Measurements from ENCODE around the gene ADNP.
"Not testable (repeated sequence)": the region's sequence is repeated elsewhere in the genome, so short reads cannot be mapped to it uniquely, and the experiment has no call there.

ADNP gene

GRCh38 chr20:50885781-50886180, 45.5 kb downstream of the ADNP start:
- Histone ChIP-seq H3K9ac (ENCODE audit: low read length) (no peak overlapping the region), H4K12ac (ENCODE audit: low read depth, low read length) (no peak overlapping the region)
- no CpG with 5 or more reads among the region's 5 CpGs for WGBS (ENCODE audit: extremely low coverage, insufficient coverage, insufficient read length)

GRCh38 chr20:50885068-50885467, 46.2 kb downstream of the ADNP start:
- H3K36me3 ChIP-seq (ENCODE audit: control insufficient read depth in 1 of 2, insufficient read depth in 2 of 2, low read length in 2 of 2), result peaks cover 0 to 17% of the 10 kb centered on the region in 2 experiments
- no peak overlapping the region for H2BK12ac ChIP-seq (ENCODE audit: low read length)
- H3K79me2 ChIP-seq (ENCODE audit: control insufficient read depth, insufficient read depth, low read length, poor library complexity), result no peaks in the 10 kb centered on the region
- H4K91ac ChIP-seq (ENCODE audit: low read depth, low read length), result no peak overlapping the region
- H3K4ac ChIP-seq (ENCODE audit: low read depth, low read length), result no peak overlapping the region
- H2AK5ac ChIP-seq (ENCODE audit: low read length), result no peak overlapping the region
- no peak overlapping the region for H3K9ac ChIP-seq (ENCODE audit: low read length)
- no peaks in the 10 kb centered on the region for H3K79me1 ChIP-seq (ENCODE audit: low read length)
- H3K9me3 ChIP-seq (ENCODE audit: insufficient read depth, low read depth, low read length), result peaks cover 3% of the 10 kb centered on the region
- H3K4me3 ChIP-seq (ENCODE audit: low read depth, low read length), result no peak overlapping the region
- no peak overlapping the region for H3K18ac ChIP-seq (ENCODE audit: low read length)
- no peak overlapping the region for H4K12ac ChIP-seq (ENCODE audit: low read depth, low read length)
- H2BK120ac ChIP-seq (ENCODE audit: insufficient read depth, low read length, poor library complexity), result no peak overlapping the region
- H3K27me3 ChIP-seq (ENCODE audit: insufficient read depth, low read length), result no peaks in the 10 kb centered on the region
- no peaks in the 10 kb centered on the region for H3K4me1 ChIP-seq (ENCODE audit: control insufficient read depth in 1 of 2, insufficient read depth in 2 of 2, low read length in 2 of 2)
- no peak for DNase-seq
- no peak overlapping the region for H2BK5ac ChIP-seq (ENCODE audit: low read depth, low read length, poor library complexity)
- no peak overlapping the region for H3K23ac ChIP-seq (ENCODE audit: low read length)
- no peak overlapping the region for H4K8ac ChIP-seq (ENCODE audit: low read depth, low read length)
- H3K14ac ChIP-seq (ENCODE audit: low read length), result no peak overlapping the region
- no peak overlapping the region for H2AFZ ChIP-seq (ENCODE audit: insufficient read depth, low read length, poor library complexity)
- H3K27ac ChIP-seq (ENCODE audit: low read depth, low read length), result no peak overlapping the region
- WGBS (ENCODE audit: extremely low coverage, insufficient coverage, insufficient read length), result no CpG with 5 or more reads among the region's 7 CpGs
- no peak overlapping the region for H3K4me2 ChIP-seq (ENCODE audit: low read length)

More at GRCh38 chr20:50885781-50886180, 45.5 kb downstream of the ADNP start:
- Histone ChIP-seq H3K27ac (ENCODE audit: low read depth, low read length) (no peak overlapping the region), H3K27me3 (ENCODE audit: insufficient read depth, low read length) (no peaks in the 10 kb centered on the region), H2BK5ac (ENCODE audit: low read depth, low read length, poor library complexity) (no peak overlapping the region), H3K4ac (ENCODE audit: low read depth, low read length) (no peak overlapping the region), H2BK12ac (ENCODE audit: low read length) (no peak overlapping the region), H3K79me1 (ENCODE audit: low read length) (no peaks in the 10 kb centered on the region), H4K8ac (ENCODE audit: low read depth, low read length) (no peak overlapping the region), H3K23ac (ENCODE audit: low read length) (no peak overlapping the region), H2AFZ (ENCODE audit: insufficient read depth, low read length, poor library complexity) (no peak overlapping the region), H3K14ac (ENCODE audit: low read length) (no peak overlapping the region), H3K4me2 (ENCODE audit: low read length) (no peak overlapping the region), H2BK120ac (ENCODE audit: insufficient read depth, low read length, poor library complexity) (no peak overlapping the region), H4K91ac (ENCODE audit: low read depth, low read length) (no peak overlapping the region), H3K36me3 (ENCODE audit: control insufficient read depth in 1 of 2, insufficient read depth in 2 of 2, low read length in 2 of 2) (peaks cover 0 to 17% of the 10 kb centered on the region in 2 experiments), H3K4me3 (ENCODE audit: low read depth, low read length) (no peak overlapping the region), H2AK5ac (ENCODE audit: low read length) (no peak overlapping the region), H3K18ac (ENCODE audit: low read length) (no peak overlapping the region), H3K9me3 (ENCODE audit: insufficient read depth, low read depth, low read length) (peaks cover 3% of the 10 kb centered on the region), H3K4me1 (ENCODE audit: control insufficient read depth in 1 of 2, insufficient read depth in 2 of 2, low read length in 2 of 2) (no peaks in the 10 kb centered on the region), H3K79me2 (ENCODE audit: control insufficient read depth, insufficient read depth, low read length, poor library complexity) (no peaks in the 10 kb centered on the region)
- no peak for DNase-seq

- Histone ChIP-seq H3K36me3 (ENCODE audit: control insufficient read depth in 1 of 2, insufficient read depth in 2 of 2, low read length in 2 of 2) (peaks cover 0 to 8% of the 10 kb centered on the region in 2 experiments), H2AFZ (ENCODE audit: insufficient read depth, low read length, poor library complexity) (no peak overlapping the region), H2BK120ac (ENCODE audit: insufficient read depth, low read length, poor library complexity) (no peak overlapping the region), H3K18ac (ENCODE audit: low read length) (no peak overlapping the region), H3K27me3 (ENCODE audit: insufficient read depth, low read length) (no peaks in the 10 kb centered on the region), H2BK12ac (ENCODE audit: low read length) (no peak overlapping the region), H2BK5ac (ENCODE audit: low read depth, low read length, poor library complexity) (no peak overlapping the region), H3K4me2 (ENCODE audit: low read length) (no peak overlapping the region), H3K9me3 (ENCODE audit: insufficient read depth, low read depth, low read length) (peaks cover 3% of the 10 kb centered on the region), H3K9ac (ENCODE audit: low read length) (no peak overlapping the region), H4K8ac (ENCODE audit: low read depth, low read length) (no peak overlapping the region), H3K4me1 (ENCODE audit: control insufficient read depth in 1 of 2, insufficient read depth in 2 of 2, low read length in 2 of 2) (no peaks in the 10 kb centered on the region), H4K12ac (ENCODE audit: low read depth, low read length) (no peak overlapping the region), H3K23ac (ENCODE audit: low read length) (no peak overlapping the region), H2AK5ac (ENCODE audit: low read length) (no peak overlapping the region), H4K91ac (ENCODE audit: low read depth, low read length) (no peak overlapping the region), H3K4me3 (ENCODE audit: low read depth, low read length) (no peak overlapping the region), H3K27ac (ENCODE audit: low read depth, low read length) (no peak overlapping the region), H3K4ac (ENCODE audit: low read depth, low read length) (no peak overlapping the region), H3K14ac (ENCODE audit: low read length) (no peak overlapping the region), H3K79me2 (ENCODE audit: control insufficient read depth, insufficient read depth, low read length, poor library complexity) (no peaks in the 10 kb centered on the region), H3K79me1 (ENCODE audit: low read length) (no peaks in the 10 kb centered on the region)
- WGBS (ENCODE audit: extremely low coverage, insufficient coverage, insufficient read length), result no CpG with 5 or more reads among the region's 11 CpGs
- no peak for DNase-seq
These were observed 47.4 kb downstream of the ADNP start for GRCh38 chr20:50883856-50884255.

GRCh38 chr20:50881759-50882424, 49.3 kb downstream of the ADNP start:
- not testable (repeated sequence) for H4K91ac ChIP-seq (ENCODE audit: low read depth, low read length); H2AK5ac ChIP-seq (ENCODE audit: low read length); H3K27ac ChIP-seq (ENCODE audit: low read depth, low read length); H4K8ac ChIP-seq (ENCODE audit: low read depth, low read length); H3K14ac ChIP-seq (ENCODE audit: low read length); H3K9ac ChIP-seq (ENCODE audit: low read length); H3K9me3 ChIP-seq (ENCODE audit: insufficient read depth, low read depth, low read length); H2BK5ac ChIP-seq (ENCODE audit: low read depth, low read length, poor library complexity); DNase-seq; H3K4me1 ChIP-seq (ENCODE audit: control insufficient read depth in 1 of 2, insufficient read depth in 2 of 2, low read length in 2 of 2); H4K12ac ChIP-seq (ENCODE audit: low read depth, low read length); H3K4me2 ChIP-seq (ENCODE audit: low read length); H2BK120ac ChIP-seq (ENCODE audit: insufficient read depth, low read length, poor library complexity); H3K4ac ChIP-seq (ENCODE audit: low read depth, low read length); H3K79me1 ChIP-seq (ENCODE audit: low read length); H2BK12ac ChIP-seq (ENCODE audit: low read length); H3K18ac ChIP-seq (ENCODE audit: low read length); H3K23ac ChIP-seq (ENCODE audit: low read length); H3K27me3 ChIP-seq (ENCODE audit: insufficient read depth, low read length); H2AFZ ChIP-seq (ENCODE audit: insufficient read depth, low read length, poor library complexity); H3K4me3 ChIP-seq (ENCODE audit: low read depth, low read length); H3K36me3 ChIP-seq (ENCODE audit: control insufficient read depth in 1 of 2, insufficient read depth in 2 of 2, low read length in 2 of 2); H3K79me2 ChIP-seq (ENCODE audit: control insufficient read depth, insufficient read depth, low read length, poor library complexity)
- WGBS (ENCODE audit: extremely low coverage, insufficient coverage, insufficient read length), result no CpG with 5 or more reads among the region's 5 CpGs

All from trophoblast cell (in vitro differentiated cells and primary cell).